AG09309 (cell line): ENCODE data around the gene DACH1.

ENCODE experiments used
- DNase-seq: peaks from one replicate; pipeline ENCODE4 v3.0.0-alpha.2; 2010; ENCODE audit warnings: low read depth
- H3K4me3 ChIP-seq: 2 replicates; pipeline ENCODE4 v1.5.1; 2011; ENCODE audit warnings: mild to moderate bottlenecking, low read depth, low read length, moderate library complexity; ENCODE audit not compliant: control insufficient read depth
- CTCF ChIP-seq: IDR thresholded peaks from 2 replicates; pipeline ENCODE4 v1.5.1; 2011; ENCODE audit warnings: mild to moderate bottlenecking, low read depth, low read length, inconsistent platforms; ENCODE audit not compliant: insufficient read depth, control insufficient read depth; ENCODE audit errors: missing control alignments

Gene DACH1

GRCh38 chr13:71589032-71589431 is 278.0 kb downstream of the DACH1 start:
- H3K4me3 ChIP-seq: no peak overlapping the region
- TF ChIP-seq CTCF: no peak
- DNase-seq: no peak

DNA sequence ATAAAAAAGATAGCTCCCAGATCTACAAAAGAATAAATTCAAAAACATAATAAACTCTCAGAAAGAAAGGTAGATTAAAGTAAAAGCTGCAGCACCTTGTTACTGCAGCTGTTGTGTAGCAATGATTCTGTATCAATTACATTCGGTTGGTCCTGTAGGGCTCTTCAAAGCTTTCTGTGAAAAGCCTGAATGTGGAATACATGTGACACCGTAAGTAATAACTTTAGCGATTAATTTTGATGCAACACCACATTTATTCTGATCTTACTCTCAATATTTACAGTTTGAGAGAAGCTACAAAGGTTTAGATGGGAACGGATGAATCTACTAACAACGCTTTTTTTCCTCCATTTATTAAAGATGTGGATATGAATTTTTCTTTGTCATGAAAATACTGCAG is 279.2 kb downstream of the DACH1 start:
- no peak for DNase-seq
- TF ChIP-seq CTCF: no peak
- no peak overlapping the region for H3K4me3 ChIP-seq

DNA sequence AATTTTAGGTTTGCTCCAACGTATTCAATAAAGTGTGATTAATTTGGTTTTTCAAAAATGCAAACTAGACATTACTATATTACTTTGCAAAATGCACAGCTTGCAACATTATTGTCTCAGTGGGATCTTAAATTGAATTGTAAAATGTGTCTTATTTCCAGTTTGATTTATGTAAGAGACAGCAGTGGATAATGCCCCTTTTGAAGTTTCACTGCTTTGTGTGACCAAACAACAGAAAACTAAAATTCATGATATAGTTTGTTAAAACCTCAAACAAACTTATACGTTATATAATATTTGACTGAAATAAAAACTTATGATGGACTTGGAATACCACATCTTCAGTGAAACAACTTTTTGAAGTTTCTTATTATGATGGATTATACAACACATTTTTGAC is 279.8 kb downstream of the DACH1 start:
- TF ChIP-seq CTCF: no peak
- H3K4me3 ChIP-seq: no peak overlapping the region
- DNase-seq: no peak

GRCh38 chr13:71583581-71583980 is 283.4 kb downstream of the DACH1 start:
- DNase-seq: no peak
- no peak for TF ChIP-seq CTCF
- no peak overlapping the region for H3K4me3 ChIP-seq

- TF ChIP-seq CTCF: no peak
- H3K4me3 ChIP-seq: no peak overlapping the region
- no peak for DNase-seq
These were observed 286.4 kb downstream of the DACH1 start for GRCh38 chr13:71580614-71581013.

DNA sequence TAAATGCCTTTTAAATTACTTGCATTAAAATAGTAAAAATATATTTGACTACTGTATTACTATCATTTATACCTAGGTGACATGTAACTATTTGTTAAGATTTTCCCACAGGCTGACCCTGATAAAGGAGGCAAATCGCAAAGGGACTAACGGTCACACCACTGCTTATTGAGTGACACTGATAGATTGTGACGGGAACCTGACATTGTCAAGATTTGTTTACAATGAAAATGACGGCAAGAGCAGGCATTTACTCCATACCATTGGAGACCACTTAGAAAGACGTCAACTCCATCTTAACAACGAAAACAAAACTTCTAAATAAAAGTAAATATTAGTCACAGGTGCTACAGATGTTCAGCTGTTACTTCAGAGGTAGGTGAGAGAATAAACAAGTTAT is 289.0 kb downstream of the DACH1 start:
- DNase-seq: no peak
- H3K4me3 ChIP-seq: no peak overlapping the region
- no peak for TF ChIP-seq CTCF

DNA sequence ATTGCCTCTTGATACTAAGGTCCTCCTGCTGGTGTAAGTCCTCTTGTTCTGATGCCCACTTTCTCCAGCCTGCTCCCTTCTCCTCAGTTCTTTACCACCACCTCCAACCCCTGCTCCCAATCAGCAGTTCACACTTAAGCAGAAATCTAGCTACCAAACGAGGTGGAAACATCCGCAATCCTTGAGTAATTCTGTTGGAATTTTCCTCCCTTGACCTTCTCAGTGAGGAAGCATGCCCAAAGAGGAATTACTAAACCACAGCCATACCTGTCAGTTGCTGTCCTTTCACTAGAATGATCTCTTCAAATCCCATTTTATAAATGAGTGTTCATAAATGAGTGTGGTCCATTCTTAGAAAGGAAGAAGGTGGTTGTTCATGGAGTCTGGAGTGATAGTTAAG is 289.9 kb downstream of the DACH1 start:
- TF ChIP-seq CTCF: no peak
- H3K4me3 ChIP-seq: no peak overlapping the region
- no peak for DNase-seq
